Measurements from ENCODE around the gene BCAS1.
"Not testable (repeated sequence)": the region's sequence is repeated elsewhere in the genome, so short reads cannot be mapped to it uniquely, and the experiment has no call there.

Gene BCAS1

DNA sequence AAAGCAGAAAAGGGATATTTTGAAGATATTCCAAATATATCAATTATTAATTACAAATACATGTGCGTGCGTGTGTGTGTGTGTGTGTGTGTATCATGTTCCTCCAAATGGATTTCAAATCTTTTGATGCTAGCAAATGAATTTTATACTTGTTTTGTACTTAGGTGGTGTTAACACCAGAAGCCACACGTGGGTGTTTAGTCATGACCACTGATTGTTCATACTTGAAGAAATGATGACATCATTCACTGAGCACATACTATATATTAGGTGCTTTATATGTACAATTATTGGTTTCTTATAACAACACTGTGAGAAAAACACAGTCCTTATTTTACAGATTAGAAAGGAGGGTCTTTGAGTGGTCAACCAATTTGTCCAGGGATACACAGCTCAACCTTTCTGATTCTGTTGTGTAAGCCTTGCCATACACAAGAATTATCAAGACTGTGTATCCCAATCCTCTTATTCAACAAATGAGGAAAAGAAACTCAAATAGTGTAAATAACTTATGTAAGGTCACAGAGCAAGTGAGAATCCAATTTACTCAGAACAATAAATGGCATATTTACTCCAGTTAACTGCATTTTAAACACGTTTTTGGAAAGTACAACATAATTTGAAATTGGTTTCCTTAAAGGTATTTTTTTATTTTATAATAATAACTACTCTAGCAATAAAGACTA lies 88.5 kb downstream of the BCAS1 start:
- DNase-seq, result no peak

DNA sequence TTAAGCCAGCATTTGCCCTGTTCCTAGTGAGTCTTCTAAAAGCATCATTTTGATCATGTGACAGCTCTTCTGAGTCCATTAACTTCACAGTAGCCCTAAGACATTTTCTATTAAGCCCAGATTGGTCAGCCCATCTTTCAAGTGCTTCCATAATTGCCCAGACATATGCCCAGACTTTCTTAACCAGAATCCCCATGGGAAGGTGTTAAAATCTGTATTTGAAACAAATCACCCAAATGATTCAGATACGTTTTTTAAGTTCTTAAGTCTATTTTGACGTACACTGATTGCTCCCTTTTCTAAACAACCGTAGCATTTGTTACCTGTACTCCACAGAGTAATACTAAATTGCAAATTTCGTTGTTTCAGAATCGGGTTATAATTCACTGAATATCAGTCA lies 89.3 kb downstream of the BCAS1 start:
- DNase-seq, result no peak

- no peak for DNase-seq
Measured at GRCh38 chr20:53980031-53980465, 90.3 kb downstream of the BCAS1 start.

- no peak for DNase-seq
Measured at GRCh38 chr20:53978497-53978896, 91.9 kb downstream of the BCAS1 start.

- no peak for DNase-seq
Measured at GRCh38 chr20:53977391-53977790, 93.0 kb downstream of the BCAS1 start.

- no peak for DNase-seq
Measured at GRCh38 chr20:53975761-53976160, 94.6 kb downstream of the BCAS1 start.

DNA sequence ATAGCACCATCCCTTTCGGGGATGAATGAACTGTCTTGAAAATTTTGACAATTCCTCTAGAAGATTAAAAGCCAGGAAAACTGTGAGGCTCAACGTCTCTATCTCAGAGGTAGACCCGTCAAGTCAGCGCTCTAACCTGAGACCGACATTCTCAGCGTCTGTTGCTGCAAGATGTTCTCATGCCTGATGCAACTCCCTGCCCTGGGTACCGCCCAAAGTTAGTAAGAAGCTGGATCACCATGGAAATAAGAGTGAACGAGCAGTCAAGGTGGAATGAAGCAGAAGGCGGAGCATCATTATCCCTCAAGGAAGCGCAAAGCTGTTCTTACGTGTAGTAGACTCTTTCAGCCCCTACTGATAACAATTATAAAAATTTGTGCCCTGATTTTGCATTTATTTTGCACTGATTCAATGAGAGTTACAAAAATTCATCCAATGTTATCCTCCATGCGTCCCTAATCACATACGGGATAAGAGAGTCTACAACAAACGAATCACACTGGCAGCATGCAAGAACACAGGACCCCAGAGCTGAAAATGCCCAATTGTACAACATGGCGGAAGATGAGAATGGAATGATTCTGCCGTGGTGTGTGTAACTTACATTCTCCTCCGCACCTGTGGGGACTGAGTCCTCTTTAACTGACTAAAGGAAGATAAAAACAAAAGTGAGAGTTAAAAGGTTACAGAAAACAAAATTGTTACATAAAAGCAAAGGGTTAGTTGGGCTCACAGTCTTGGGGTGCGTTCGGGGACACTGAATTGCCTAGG lies 95.4 kb downstream of the BCAS1 start:
- no peak for DNase-seq

DNA sequence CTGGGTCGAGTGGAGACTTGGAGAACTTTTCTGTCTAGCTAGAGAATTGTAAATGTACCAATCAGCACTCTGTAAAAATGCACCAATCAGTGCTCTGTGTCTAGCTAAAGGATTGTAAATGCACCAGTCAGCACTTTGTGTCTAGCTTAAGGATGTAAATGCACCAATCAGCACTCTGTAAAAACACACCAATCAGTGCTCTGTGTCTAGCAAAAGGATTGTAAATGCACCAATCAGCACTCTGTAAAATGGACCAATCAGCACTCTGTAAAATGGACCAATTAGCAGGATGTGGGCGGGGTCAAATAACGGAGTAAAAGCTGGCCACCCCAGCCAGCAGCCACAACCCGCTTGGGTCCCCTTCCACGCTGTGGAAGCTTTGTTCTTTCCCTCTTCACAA lies 96.5 kb downstream of the BCAS1 start:
- not testable (repeated sequence) for DNase-seq

- DNase-seq, result no peak
Measured at GRCh38 chr20:53972179-53972578, 98.2 kb downstream of the BCAS1 start.

- no peak for DNase-seq
Measured at GRCh38 chr20:53971096-53971683, 99.2 kb downstream of the BCAS1 start.

GRCh38 chr20:53970232-53970631 lies 100.2 kb downstream of the BCAS1 start:
- DNase-seq, result no peak

GRCh38 chr20:53967527-53967926 lies 102.9 kb downstream of the BCAS1 start:
- DNase-seq, result no peak

- DNase-seq, result no peak
Measured at GRCh38 chr20:53966774-53967398, 103.5 kb downstream of the BCAS1 start.

- DNase-seq, result no peak
Measured at GRCh38 chr20:53964501-53965253, 105.7 kb downstream of the BCAS1 start.

- DNase-seq, result no peak
Measured at GRCh38 chr20:53964067-53964466, 106.3 kb downstream of the BCAS1 start.

- no peak for DNase-seq
Measured at GRCh38 chr20:53963635-53964034, 106.8 kb downstream of the BCAS1 start.

DNA sequence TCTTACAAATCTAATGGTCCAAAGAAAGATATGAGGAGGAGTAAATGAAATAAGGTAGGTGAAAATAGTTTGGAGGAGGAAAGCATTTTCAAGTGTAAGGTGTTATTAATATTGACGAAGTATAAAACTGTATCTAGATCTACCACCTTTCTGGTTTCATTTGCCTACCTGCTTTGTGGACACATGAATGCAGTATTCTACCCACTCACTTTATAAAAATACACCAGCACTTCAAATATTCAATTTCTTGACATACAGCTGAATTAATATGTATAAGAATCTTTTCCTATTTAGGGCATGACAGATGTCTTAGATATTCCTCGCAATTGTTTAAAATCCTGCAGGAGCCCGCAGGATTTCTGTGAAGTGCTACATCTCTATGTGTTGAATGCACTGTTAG lies 108.0 kb downstream of the BCAS1 start:
- DNase-seq, result no peak

- DNase-seq, result no peak
Measured at GRCh38 chr20:53961527-53961926, 108.9 kb downstream of the BCAS1 start.

DNA sequence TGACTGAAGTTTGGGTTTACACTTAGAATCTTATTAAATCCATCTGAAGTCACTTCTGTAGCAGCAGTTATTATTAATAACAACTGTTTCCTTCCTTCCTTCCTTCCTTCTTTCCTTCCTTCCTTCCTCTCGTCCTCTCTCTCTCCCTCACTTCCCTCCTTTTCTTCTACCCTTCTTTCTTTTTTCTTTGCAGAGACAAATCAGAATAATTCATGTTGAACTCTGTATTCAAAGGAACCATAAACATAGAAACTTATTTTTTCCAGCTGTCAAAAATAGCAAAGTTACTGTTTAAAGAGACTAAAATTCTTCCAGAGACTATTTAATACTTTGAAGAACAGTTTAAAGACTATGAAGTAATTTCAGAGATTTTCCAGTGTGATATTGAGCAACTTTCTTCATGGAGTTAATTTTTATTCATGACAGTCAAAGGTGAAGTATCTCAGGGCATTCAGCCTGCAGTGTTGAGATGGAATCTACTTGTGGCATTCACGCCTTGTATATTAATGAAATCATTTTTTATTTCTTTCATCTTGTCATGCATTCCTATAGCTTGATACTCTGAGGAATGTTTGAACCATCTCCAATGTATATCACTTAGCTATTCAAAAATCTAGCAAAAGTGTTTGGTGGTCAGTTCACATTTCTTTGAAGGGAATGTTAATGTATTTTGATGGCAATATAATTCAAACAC lies 109.7 kb downstream of the BCAS1 start:
- no peak for DNase-seq

GRCh38 chr20:53959911-53960578 lies 110.3 kb downstream of the BCAS1 start:
- DNase-seq, result no peak

DNA sequence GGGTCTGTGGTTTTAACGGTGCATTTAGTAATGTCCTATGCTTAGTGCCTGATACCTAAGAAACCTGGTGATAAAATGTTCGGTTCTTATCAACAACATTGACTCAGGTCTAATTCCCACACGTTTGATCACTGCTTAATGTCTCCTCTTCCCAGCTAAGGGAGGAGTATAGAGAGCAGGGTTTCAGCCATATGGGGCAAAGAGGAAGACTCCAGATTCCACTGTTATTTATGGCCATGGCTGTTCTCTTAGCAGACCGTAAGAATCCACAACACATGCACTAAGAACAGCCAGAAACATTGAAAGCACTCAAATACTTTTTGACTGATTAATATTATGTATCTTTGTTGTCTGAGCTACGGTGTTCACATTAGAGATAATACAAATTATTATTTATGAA lies 112.1 kb downstream of the BCAS1 start:
- DNase-seq, result no peak
